ENCODE results near the gene PHACTR3.

DNA sequence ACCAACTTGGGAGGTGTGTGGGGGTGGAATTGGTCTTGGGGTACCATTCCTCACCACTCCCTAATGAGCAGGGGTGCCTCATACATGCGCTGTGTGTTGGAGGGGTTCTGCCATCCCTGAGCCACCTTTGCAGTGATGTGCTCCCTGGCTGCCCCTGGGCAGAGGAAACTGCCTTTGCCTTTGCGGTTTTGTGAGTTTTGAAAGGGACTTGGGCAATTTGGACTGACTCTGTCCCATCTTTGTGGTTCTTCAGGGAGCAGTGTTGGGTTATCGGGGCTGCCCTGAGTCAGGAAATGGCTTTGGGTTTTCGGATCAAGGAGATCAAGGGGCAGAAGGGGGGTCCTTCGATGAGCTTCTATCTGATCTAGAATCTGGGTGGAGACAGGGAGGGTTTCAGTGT, 3.9 kb upstream of the PHACTR3 start:
- TF ChIP-seq EP300 (IDR thresholded peaks at IDR 0.05) = no peak
- TF ChIP-seq POLR2A (IDR thresholded peaks at IDR 0.05; ENCODE audit: low read length) = no peak
- TF ChIP-seq, protein P1, sequence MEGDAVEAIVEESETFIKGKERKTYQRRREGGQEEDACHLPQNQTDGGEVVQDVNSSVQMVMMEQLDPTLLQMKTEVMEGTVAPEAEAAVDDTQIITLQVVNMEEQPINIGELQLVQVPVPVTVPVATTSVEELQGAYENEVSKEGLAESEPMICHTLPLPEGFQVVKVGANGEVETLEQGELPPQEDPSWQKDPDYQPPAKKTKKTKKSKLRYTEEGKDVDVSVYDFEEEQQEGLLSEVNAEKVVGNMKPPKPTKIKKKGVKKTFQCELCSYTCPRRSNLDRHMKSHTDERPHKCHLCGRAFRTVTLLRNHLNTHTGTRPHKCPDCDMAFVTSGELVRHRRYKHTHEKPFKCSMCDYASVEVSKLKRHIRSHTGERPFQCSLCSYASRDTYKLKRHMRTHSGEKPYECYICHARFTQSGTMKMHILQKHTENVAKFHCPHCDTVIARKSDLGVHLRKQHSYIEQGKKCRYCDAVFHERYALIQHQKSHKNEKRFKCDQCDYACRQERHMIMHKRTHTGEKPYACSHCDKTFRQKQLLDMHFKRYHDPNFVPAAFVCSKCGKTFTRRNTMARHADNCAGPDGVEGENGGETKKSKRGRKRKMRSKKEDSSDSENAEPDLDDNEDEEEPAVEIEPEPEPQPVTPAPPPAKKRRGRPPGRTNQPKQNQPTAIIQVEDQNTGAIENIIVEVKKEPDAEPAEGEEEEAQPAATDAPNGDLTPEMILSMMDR (IDR thresholded peaks at IDR 0.05) = no peak
- TF ChIP-seq, protein P2, sequence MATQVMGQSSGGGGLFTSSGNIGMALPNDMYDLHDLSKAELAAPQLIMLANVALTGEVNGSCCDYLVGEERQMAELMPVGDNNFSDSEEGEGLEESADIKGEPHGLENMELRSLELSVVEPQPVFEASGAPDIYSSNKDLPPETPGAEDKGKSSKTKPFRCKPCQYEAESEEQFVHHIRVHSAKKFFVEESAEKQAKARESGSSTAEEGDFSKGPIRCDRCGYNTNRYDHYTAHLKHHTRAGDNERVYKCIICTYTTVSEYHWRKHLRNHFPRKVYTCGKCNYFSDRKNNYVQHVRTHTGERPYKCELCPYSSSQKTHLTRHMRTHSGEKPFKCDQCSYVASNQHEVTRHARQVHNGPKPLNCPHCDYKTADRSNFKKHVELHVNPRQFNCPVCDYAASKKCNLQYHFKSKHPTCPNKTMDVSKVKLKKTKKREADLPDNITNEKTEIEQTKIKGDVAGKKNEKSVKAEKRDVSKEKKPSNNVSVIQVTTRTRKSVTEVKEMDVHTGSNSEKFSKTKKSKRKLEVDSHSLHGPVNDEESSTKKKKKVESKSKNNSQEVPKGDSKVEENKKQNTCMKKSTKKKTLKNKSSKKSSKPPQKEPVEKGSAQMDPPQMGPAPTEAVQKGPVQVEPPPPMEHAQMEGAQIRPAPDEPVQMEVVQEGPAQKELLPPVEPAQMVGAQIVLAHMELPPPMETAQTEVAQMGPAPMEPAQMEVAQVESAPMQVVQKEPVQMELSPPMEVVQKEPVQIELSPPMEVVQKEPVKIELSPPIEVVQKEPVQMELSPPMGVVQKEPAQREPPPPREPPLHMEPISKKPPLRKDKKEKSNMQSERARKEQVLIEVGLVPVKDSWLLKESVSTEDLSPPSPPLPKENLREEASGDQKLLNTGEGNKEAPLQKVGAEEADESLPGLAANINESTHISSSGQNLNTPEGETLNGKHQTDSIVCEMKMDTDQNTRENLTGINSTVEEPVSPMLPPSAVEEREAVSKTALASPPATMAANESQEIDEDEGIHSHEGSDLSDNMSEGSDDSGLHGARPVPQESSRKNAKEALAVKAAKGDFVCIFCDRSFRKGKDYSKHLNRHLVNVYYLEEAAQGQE (IDR thresholded peaks at IDR 0.05) = no peak
- no peak for TF ChIP-seq RCOR1 (IDR thresholded peaks at IDR 0.05; ENCODE audit: low read depth, low read length)
- TF ChIP-seq SMC3 (IDR thresholded peaks at IDR 0.05) = no peak
- no peak for TF ChIP-seq RFX5 (IDR thresholded peaks at IDR 0.05)
- TF ChIP-seq RARB (CRISPR knock-in tag; IDR thresholded peaks at IDR 0.05) = no peak
- TF ChIP-seq, protein P3, sequence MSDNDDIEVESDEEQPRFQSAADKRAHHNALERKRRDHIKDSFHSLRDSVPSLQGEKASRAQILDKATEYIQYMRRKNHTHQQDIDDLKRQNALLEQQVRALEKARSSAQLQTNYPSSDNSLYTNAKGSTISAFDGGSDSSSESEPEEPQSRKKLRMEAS (IDR thresholded peaks at IDR 0.05) = no peak
- TF ChIP-seq CEBPB (IDR thresholded peaks at IDR 0.05) = no peak
- no peak for TF ChIP-seq HDAC2 (IDR thresholded peaks at IDR 0.05)
- TF ChIP-seq, protein P4, sequence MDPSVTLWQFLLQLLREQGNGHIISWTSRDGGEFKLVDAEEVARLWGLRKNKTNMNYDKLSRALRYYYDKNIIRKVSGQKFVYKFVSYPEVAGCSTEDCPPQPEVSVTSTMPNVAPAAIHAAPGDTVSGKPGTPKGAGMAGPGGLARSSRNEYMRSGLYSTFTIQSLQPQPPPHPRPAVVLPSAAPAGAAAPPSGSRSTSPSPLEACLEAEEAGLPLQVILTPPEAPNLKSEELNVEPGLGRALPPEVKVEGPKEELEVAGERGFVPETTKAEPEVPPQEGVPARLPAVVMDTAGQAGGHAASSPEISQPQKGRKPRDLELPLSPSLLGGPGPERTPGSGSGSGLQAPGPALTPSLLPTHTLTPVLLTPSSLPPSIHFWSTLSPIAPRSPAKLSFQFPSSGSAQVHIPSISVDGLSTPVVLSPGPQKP (IDR thresholded peaks at IDR 0.05; ENCODE audit: low read depth, low read length) = no peak
- TF ChIP-seq JUN (IDR thresholded peaks at IDR 0.05) = no peak

Measured in A549 (cell line).